ENCODE measurements around the gene UBE2Q1. TPM values are rescaled to one million over a fixed set of nuclear protein-coding genes. Genes with fewer than 3 reads are reported as not detected.

Gene UBE2Q1
- total RNA-seq, 4 donors from 2014 or later = 25.6 to 37.1 (median 31.9) TPM

GRCh38 chr1:154586641-154587040 lies 28.2 kb upstream of the UBE2Q1 start:
- TF ChIP-seq CTCF (IDR thresholded peaks at IDR 0.05) = no peak
- ATAC-seq (ENCODE audit: low FRiP score) (no peak), DNase-seq (ENCODE audit: low spot score) (no peak)

GRCh38 chr1:154586231-154586630 lies 27.8 kb upstream of the UBE2Q1 start:
- DNase-seq (ENCODE audit: low spot score) = no peak
- no peak for ATAC-seq (ENCODE audit: low FRiP score)
- TF ChIP-seq CTCF (IDR thresholded peaks at IDR 0.05) = no peak

- DNase-seq (ENCODE audit: low spot score) (no peak), ATAC-seq (ENCODE audit: low FRiP score) (no peak)
- no peak for TF ChIP-seq CTCF (IDR thresholded peaks at IDR 0.05)
Measured at GRCh38 chr1:154584267-154584994, 26.0 kb upstream of the UBE2Q1 start.

GRCh38 chr1:154583773-154584172 lies 25.3 kb upstream of the UBE2Q1 start:
- DNase-seq (ENCODE audit: low spot score) (no peak), ATAC-seq (ENCODE audit: low FRiP score) (no peak)
- no peak for TF ChIP-seq CTCF (IDR thresholded peaks at IDR 0.05)

GRCh38 chr1:154582885-154583284 lies 24.4 kb upstream of the UBE2Q1 start:
- ATAC-seq (ENCODE audit: low FRiP score) = no peak

GRCh38 chr1:154581766-154582165 lies 23.3 kb upstream of the UBE2Q1 start:
- no peak for TF ChIP-seq CTCF (IDR thresholded peaks at IDR 0.05)
- no peak for DNase-seq (ENCODE audit: low spot score)
- ATAC-seq (ENCODE audit: low FRiP score) = no peak

More at GRCh38 chr1:154582885-154583284, 24.4 kb upstream of the UBE2Q1 start:
- no peak for DNase-seq (ENCODE audit: low spot score)
- TF ChIP-seq CTCF (IDR thresholded peaks at IDR 0.05) = no peak

GRCh38 chr1:154579374-154579773 lies 20.9 kb upstream of the UBE2Q1 start:
- ATAC-seq (ENCODE audit: low FRiP score) = no peak
- no peak for TF ChIP-seq CTCF (IDR thresholded peaks at IDR 0.05)
- DNase-seq (ENCODE audit: low spot score) = no peak

Measured in omental fat pad (tissue), 4 donors.